DMS 273 treated with DMSO at 0.1 percent for 48 hours (cell line): ENCODE data around the gene CCDC17.
"Not testable (repeated sequence)": the region's sequence is repeated elsewhere in the genome, so short reads cannot be mapped to it uniquely, and the experiment has no call there.

ENCODE experiments used
- DNase-seq: peaks from one replicate; lab custom pipeline; 2025; lab: John Stamatoyannopoulos, UW

CCDC17 gene

GRCh38 chr1:45621895-45622523 lies 1.8 kb downstream of the CCDC17 start:
- no peak for DNase-seq

- DNase-seq: no peak
These were observed 2.4 kb downstream of the CCDC17 start for GRCh38 chr1:45621501-45621836.

- no peak for DNase-seq
These were observed 3.0 kb downstream of the CCDC17 start for GRCh38 chr1:45620588-45621500.

- DNase-seq: no peak
These were observed 4.5 kb downstream of the CCDC17 start for GRCh38 chr1:45619149-45619921.

- DNase-seq: no peak
These were observed 6.2 kb downstream of the CCDC17 start for GRCh38 chr1:45617618-45618017.

- no peak for DNase-seq
These were observed 8.0 kb downstream of the CCDC17 start for GRCh38 chr1:45615885-45616284.

GRCh38 chr1:45612941-45613579 lies 10.8 kb downstream of the CCDC17 start:
- DNase-seq: no peak

GRCh38 chr1:45610589-45611226 lies 13.1 kb downstream of the CCDC17 start:
- no peak for DNase-seq

- no peak for DNase-seq
These were observed 15.4 kb downstream of the CCDC17 start for GRCh38 chr1:45608175-45609156.

- DNase-seq: no peak
These were observed 16.3 kb downstream of the CCDC17 start for GRCh38 chr1:45607404-45608074.

- no peak for DNase-seq
These were observed 19.6 kb downstream of the CCDC17 start for GRCh38 chr1:45604239-45604638.

GRCh38 chr1:45596765-45597164 lies 27.1 kb downstream of the CCDC17 start:
- not testable (repeated sequence) for DNase-seq

- no peak for DNase-seq
These were observed 29.4 kb downstream of the CCDC17 start for GRCh38 chr1:45594412-45594811.

GRCh38 chr1:45589861-45590260 lies 34.0 kb downstream of the CCDC17 start:
- no peak for DNase-seq

GRCh38 chr1:45586769-45587168 lies 37.1 kb downstream of the CCDC17 start:
- no peak for DNase-seq

- DNase-seq: no peak
These were observed 38.3 kb downstream of the CCDC17 start for GRCh38 chr1:45585496-45586075.

GRCh38 chr1:45585110-45585426 lies 38.8 kb downstream of the CCDC17 start:
- no peak for DNase-seq

GRCh38 chr1:45584351-45585109 lies 39.3 kb downstream of the CCDC17 start:
- DNase-seq: peak; percentile 84
